PFSK-1 (cell line): ENCODE measurements around the gene CSPG4.

Experiments
- FOXP2 ChIP-seq: optimal IDR thresholded peaks from 2 replicates; pipeline ENCODE3; 2011; ENCODE audit warnings: borderline replicate concordance, control low read depth, inconsistent platforms; ENCODE audit not compliant: insufficient read depth; ENCODE audit errors: extremely low read length, extremely low read depth
- POLR2AphosphoS5 ChIP-seq: IDR thresholded peaks from 2 replicates; pipeline ENCODE4 v1.6.1; 2012; ENCODE audit warnings: low read depth, mild to moderate bottlenecking, control low read depth, low read length, moderate library complexity
- SIN3A ChIP-seq: IDR thresholded peaks from 2 replicates; pipeline ENCODE4 v1.6.1; 2012; ENCODE audit warnings: mild to moderate bottlenecking, low read length, moderate library complexity, borderline replicate concordance; ENCODE audit not compliant: insufficient read depth
- TAF1 ChIP-seq: IDR thresholded peaks from 2 replicates; pipeline ENCODE4 v1.6.1; 2012; ENCODE audit warnings: low read length, control low read depth, borderline replicate concordance; ENCODE audit not compliant: insufficient read depth
- TF ChIP-seq, protein P1 (sequence below), 2 experiments: IDR thresholded peaks; 2 replicates each; pipeline versions ENCODE4 v1.6.1 to v1.8.0; 2011 to 2012; ENCODE audit warnings: low read depth in 2 of 2, low read length in 2 of 2, control low read depth in 1 of 2, inconsistent platforms in 1 of 2, mild to moderate bottlenecking in 1 of 2, moderate library complexity in 1 of 2; ENCODE audit not compliant: insufficient read depth in 1 of 2

CSPG4 gene

DNA sequence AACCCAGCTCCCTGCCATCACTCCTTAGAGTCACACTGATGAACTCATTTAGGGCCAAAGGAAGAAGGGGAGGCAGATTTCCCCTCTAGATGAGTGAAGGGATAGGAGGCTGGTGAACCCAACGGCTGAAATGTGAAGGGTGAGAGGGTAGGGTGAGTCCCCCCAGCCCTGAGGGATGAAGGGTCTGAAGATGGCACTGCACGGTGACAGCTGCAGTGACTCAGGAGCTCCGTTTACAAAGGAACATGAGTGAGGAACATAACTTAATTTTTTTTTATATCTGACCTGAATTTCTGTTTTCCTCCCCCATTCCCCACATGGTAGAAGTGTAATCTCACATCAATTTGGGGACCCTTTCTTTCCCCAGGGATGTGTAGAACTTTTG is 50.9 kb downstream of the CSPG4 start:
- no peak for TF ChIP-seq TAF1
- TF ChIP-seq, protein P1, sequence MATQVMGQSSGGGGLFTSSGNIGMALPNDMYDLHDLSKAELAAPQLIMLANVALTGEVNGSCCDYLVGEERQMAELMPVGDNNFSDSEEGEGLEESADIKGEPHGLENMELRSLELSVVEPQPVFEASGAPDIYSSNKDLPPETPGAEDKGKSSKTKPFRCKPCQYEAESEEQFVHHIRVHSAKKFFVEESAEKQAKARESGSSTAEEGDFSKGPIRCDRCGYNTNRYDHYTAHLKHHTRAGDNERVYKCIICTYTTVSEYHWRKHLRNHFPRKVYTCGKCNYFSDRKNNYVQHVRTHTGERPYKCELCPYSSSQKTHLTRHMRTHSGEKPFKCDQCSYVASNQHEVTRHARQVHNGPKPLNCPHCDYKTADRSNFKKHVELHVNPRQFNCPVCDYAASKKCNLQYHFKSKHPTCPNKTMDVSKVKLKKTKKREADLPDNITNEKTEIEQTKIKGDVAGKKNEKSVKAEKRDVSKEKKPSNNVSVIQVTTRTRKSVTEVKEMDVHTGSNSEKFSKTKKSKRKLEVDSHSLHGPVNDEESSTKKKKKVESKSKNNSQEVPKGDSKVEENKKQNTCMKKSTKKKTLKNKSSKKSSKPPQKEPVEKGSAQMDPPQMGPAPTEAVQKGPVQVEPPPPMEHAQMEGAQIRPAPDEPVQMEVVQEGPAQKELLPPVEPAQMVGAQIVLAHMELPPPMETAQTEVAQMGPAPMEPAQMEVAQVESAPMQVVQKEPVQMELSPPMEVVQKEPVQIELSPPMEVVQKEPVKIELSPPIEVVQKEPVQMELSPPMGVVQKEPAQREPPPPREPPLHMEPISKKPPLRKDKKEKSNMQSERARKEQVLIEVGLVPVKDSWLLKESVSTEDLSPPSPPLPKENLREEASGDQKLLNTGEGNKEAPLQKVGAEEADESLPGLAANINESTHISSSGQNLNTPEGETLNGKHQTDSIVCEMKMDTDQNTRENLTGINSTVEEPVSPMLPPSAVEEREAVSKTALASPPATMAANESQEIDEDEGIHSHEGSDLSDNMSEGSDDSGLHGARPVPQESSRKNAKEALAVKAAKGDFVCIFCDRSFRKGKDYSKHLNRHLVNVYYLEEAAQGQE (IDR thresholded peaks at IDR 0.05; ENCODE audit: insufficient read depth in 1 of 2, low read depth in 2 of 2, low read length in 2 of 2) = no peak
- TF ChIP-seq SIN3A = no peak
- no peak for TF ChIP-seq FOXP2
- no peak for TF ChIP-seq POLR2AphosphoS5

DNA sequence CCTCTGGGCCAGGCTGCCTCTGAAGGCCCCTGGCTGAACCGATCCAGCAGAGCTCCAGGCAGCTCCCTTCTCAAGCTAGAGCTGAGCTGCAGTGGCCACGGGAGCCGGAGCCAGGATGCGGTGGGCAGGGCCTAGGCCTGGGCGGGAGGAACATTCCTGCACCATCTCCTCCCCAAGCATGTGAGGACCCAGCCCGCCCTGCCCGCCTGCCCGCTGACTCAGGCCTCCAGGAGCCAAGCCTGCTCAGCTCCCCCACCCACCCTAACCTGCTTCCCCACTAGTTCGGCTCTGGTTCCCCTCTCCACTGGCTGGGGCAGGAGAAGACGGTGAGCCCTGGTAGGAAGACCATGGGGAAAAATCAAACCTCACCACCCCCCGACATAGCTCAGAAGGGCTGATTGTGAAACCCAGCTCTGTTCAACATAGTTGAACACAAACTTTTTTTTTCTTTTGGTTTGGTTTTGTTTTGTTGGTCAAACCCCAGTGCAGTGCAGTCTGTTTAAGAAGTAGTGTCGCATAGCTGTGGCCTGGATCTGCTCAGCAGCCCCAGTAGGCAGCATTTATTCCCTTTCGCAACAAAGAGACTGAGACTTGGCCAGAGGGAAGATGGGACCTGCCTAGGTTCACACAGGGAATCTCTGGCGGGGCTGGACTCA is 51.4 kb downstream of the CSPG4 start:
- TF ChIP-seq TAF1 = no peak
- no peak for TF ChIP-seq POLR2AphosphoS5
- TF ChIP-seq, protein P1 (IDR thresholded peaks at IDR 0.05; ENCODE audit: insufficient read depth in 1 of 2, low read depth in 2 of 2, low read length in 2 of 2) = no peak
- TF ChIP-seq FOXP2 = no peak
- no peak for TF ChIP-seq SIN3A

DNA sequence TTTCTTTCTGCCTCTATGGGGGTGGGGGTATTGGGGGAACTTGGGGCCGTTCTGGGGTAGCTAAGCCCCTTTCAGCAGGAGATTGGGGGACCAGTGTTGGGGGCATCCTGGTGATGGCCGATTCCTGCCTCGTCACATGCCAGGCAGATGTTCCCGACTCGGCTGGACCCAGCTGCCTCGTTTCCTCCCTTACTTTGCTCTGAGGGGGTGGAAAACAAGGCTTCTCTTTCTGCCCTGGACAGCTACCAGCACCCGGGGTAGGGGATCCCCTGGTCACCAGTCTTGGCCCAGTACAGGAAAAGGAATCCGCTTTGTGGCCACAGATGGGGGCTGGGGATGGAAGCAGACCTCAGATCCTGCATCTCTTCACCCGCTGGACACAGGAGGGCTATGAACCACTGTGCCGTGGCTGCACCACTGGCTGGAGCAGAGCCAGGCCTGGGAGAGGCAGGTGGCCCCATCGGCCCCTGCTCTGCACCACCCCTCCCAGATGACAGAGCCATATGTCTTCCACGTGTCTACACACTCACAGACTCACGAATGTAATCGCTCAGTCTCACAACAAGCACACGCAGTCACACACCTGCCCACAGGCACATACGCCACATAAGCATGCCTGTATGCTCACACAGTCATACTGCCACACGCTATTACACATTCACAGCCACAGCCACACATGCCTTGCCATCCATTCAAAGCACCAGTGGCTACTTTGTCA is 52.6 kb downstream of the CSPG4 start:
- TF ChIP-seq, protein P1 (IDR thresholded peaks at IDR 0.05; ENCODE audit: insufficient read depth in 1 of 2, low read depth in 2 of 2, low read length in 2 of 2) = no peak
- TF ChIP-seq TAF1 (no peak), SIN3A (no peak), POLR2AphosphoS5 (no peak), FOXP2 (no peak)

DNA sequence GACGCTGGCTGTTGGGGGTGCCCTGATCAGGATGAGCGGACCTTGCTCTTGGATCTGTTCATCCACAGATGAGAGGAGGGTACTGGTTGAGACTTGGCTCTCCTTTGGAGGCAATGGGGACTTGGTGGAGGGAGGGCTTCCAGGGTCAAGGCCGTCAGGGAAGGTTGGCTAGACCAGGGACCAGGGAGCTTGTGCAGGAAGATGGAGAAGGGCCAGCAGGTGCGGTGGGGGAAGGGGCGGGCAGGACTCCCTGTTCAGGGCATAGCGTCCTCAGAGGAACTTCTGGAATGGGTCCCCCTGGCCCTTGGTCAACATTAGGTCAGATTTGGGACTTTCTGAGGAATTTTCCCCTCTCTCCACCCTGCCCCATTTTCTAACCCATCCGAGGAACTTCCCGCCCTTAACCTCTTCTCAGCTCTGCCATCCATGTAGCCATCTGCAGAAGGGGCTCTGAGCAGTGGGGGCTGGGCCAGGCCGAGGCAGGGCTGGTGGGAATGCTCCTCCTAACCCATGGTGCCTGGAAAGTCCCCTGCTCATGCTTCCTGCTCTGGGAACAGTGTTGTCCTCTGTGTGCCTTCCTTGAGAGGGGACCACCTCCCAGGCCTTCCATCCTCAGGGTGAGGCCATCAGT is 53.4 kb downstream of the CSPG4 start:
- TF ChIP-seq, protein P1 (IDR thresholded peaks at IDR 0.05; ENCODE audit: insufficient read depth in 1 of 2, low read depth in 2 of 2, low read length in 2 of 2) = no peak
- TF ChIP-seq SIN3A (no peak), TAF1 (no peak), FOXP2 (no peak), POLR2AphosphoS5 (no peak)
